ACC112 (cell line): ENCODE measurements around the gene ELOVL6.

Experiments
- H2AFZ ChIP-seq: fragments of 200-600 bp; sonication (generic); one replicate; pipeline ENCODE4 v1.6.0; 2017; ENCODE audit warnings: antibody characterized with exemption, low read length; ENCODE audit not compliant: unreplicated experiment
- H3K27ac ChIP-seq: fragments of 200-600 bp; sonication (generic); 2 replicates; pipeline ENCODE4 v1.5.1; 2014; ENCODE audit warnings: low read depth, mild to moderate bottlenecking, antibody characterized with exemption, low read length, moderate library complexity
- H3K27me3 ChIP-seq: fragments of 200-600 bp; sonication (generic); 2 replicates; pipeline ENCODE4 v1.6.1; 2014; ENCODE audit warnings: mild to moderate bottlenecking, antibody characterized with exemption, low read length, moderate library complexity, mixed read lengths; ENCODE audit not compliant: insufficient read depth
- H3K36me3 ChIP-seq: fragments of 200-600 bp; sonication (generic); 2 replicates; pipeline ENCODE4 v1.6.1; 2016; ENCODE audit warnings: mild to moderate bottlenecking, antibody characterized with exemption, low read length, moderate library complexity, mixed read lengths; ENCODE audit not compliant: insufficient read depth
- H3K4me1 ChIP-seq: fragments of 200-600 bp; sonication (generic); one replicate; pipeline ENCODE4 v1.6.1; 2016; ENCODE audit warnings: low read length, mixed read lengths; ENCODE audit not compliant: insufficient read depth, unreplicated experiment, control insufficient read depth
- H3K4me3 ChIP-seq: fragments of 200-600 bp; sonication (generic); 2 replicates; pipeline ENCODE4 v1.5.1; 2014; ENCODE audit warnings: mild to moderate bottlenecking, low read depth, low read length
- H3K79me2 ChIP-seq: fragments of 200-600 bp; sonication (generic); one replicate; pipeline ENCODE4 v1.6.0; 2016; ENCODE audit warnings: low read length; ENCODE audit not compliant: control insufficient read depth, unreplicated experiment, insufficient read depth

The ELOVL6 gene

GRCh38 chr4:110107866-110108265 is 90.5 kb downstream of the ELOVL6 start:
- H3K4me1 ChIP-seq = peaks cover 35% of the 10 kb centered on the region
- H3K27ac ChIP-seq = peak overlapping the region; percentile 94
- peaks cover 5% of the 10 kb centered on the region for H3K79me2 ChIP-seq
- H2AFZ ChIP-seq = no peak overlapping the region
- no peak overlapping the region for H3K4me3 ChIP-seq
- no peaks in the 10 kb centered on the region for H3K36me3 ChIP-seq
- no peaks in the 10 kb centered on the region for H3K27me3 ChIP-seq

GRCh38 chr4:110106931-110107296 is 91.5 kb downstream of the ELOVL6 start:
- Histone ChIP-seq H3K4me3 (peak overlapping the region; percentile 49), H3K4me1 (peaks cover 35% of the 10 kb centered on the region), H3K27me3 (no peaks in the 10 kb centered on the region), H2AFZ (no peak overlapping the region), H3K27ac (peak overlapping the region; percentile 94), H3K36me3 (no peaks in the 10 kb centered on the region; the same call in 1 of the 2 replicates), H3K79me2 (peaks cover 5% of the 10 kb centered on the region)

GRCh38 chr4:110104661-110105060 is 93.8 kb downstream of the ELOVL6 start:
- Histone ChIP-seq H3K79me2 (peaks cover 5% of the 10 kb centered on the region), H3K4me3 (no peak overlapping the region)

GRCh38 chr4:110099638-110100037 is 98.8 kb downstream of the ELOVL6 start:
- no peaks in the 10 kb centered on the region; the same call in 1 of the 2 replicates for H3K36me3 ChIP-seq
- peaks cover 8% of the 10 kb centered on the region for H3K4me1 ChIP-seq
- H3K79me2 ChIP-seq = no peaks in the 10 kb centered on the region
- no peak overlapping the region for H3K4me3 ChIP-seq
- H3K27ac ChIP-seq = no peak overlapping the region
- no peak overlapping the region for H2AFZ ChIP-seq
- H3K27me3 ChIP-seq = no peaks in the 10 kb centered on the region

More at GRCh38 chr4:110104661-110105060, 93.8 kb downstream of the ELOVL6 start:
- H3K27ac ChIP-seq = no peak overlapping the region
- no peaks in the 10 kb centered on the region for H3K27me3 ChIP-seq
- no peaks in the 10 kb centered on the region; the same call in 1 of the 2 replicates for H3K36me3 ChIP-seq
- no peak overlapping the region for H2AFZ ChIP-seq
- peaks cover 35% of the 10 kb centered on the region for H3K4me1 ChIP-seq

- H3K4me3 ChIP-seq = no peak overlapping the region
- peaks cover 17% of the 10 kb centered on the region for H3K4me1 ChIP-seq
- H2AFZ ChIP-seq = no peak overlapping the region
- no peaks in the 10 kb centered on the region for H3K27me3 ChIP-seq
- H3K36me3 ChIP-seq = no peaks in the 10 kb centered on the region
- H3K79me2 ChIP-seq = no peaks in the 10 kb centered on the region
- H3K27ac ChIP-seq = no peak overlapping the region
Observed at GRCh38 chr4:110096405-110096804, 102.0 kb downstream of the ELOVL6 start.

- H3K79me2 ChIP-seq = peaks cover 5% of the 10 kb centered on the region
- peak overlapping the region; percentile 92 for H3K27ac ChIP-seq
- no peak overlapping the region for H2AFZ ChIP-seq
- H3K4me3 ChIP-seq = no peak overlapping the region
- H3K4me1 ChIP-seq = peaks cover 54% of the 10 kb centered on the region
- no peaks in the 10 kb centered on the region for H3K36me3 ChIP-seq
- no peaks in the 10 kb centered on the region for H3K27me3 ChIP-seq
Observed at GRCh38 chr4:110092646-110093045, 105.8 kb downstream of the ELOVL6 start.

- Histone ChIP-seq H3K4me3 (peak overlapping the region; percentile 56), H3K4me1 (peaks cover 64% of the 10 kb centered on the region), H3K79me2 (peaks cover 5% of the 10 kb centered on the region), H2AFZ (peak overlapping the region; percentile 60), H3K36me3 (no peaks in the 10 kb centered on the region), H3K27ac (peak overlapping the region; percentile 92), H3K27me3 (no peaks in the 10 kb centered on the region)
Observed at GRCh38 chr4:110091434-110092140, 106.8 kb downstream of the ELOVL6 start.

- Histone ChIP-seq H3K79me2 (peaks cover 9% of the 10 kb centered on the region), H2AFZ (no peak overlapping the region), H3K4me3 (no peak overlapping the region), H3K27ac (peak overlapping the region; percentile 79; the same call in 1 of the 2 replicates), H3K4me1 (peaks cover 83% of the 10 kb centered on the region), H3K27me3 (no peaks in the 10 kb centered on the region), H3K36me3 (no peaks in the 10 kb centered on the region)
Observed at GRCh38 chr4:110088670-110089069, 109.7 kb downstream of the ELOVL6 start.

- Histone ChIP-seq H3K27ac (peak overlapping the region; percentile 79), H3K4me1 (peaks cover 74% of the 10 kb centered on the region), H3K79me2 (peaks cover 9% of the 10 kb centered on the region), H2AFZ (peak overlapping the region; percentile 35), H3K27me3 (no peaks in the 10 kb centered on the region), H3K4me3 (no peak overlapping the region), H3K36me3 (no peaks in the 10 kb centered on the region)
Observed at GRCh38 chr4:110087070-110087708, 111.2 kb downstream of the ELOVL6 start.

GRCh38 chr4:110085131-110085530 is 113.3 kb downstream of the ELOVL6 start:
- H3K36me3 ChIP-seq = no peaks in the 10 kb centered on the region

GRCh38 chr4:110084154-110084553 is 114.3 kb downstream of the ELOVL6 start:
- H3K4me1 ChIP-seq = peaks cover 45% of the 10 kb centered on the region
- H3K79me2 ChIP-seq = peaks cover 4% of the 10 kb centered on the region
- H2AFZ ChIP-seq = no peak overlapping the region
- H3K27me3 ChIP-seq = no peaks in the 10 kb centered on the region
- H3K4me3 ChIP-seq = no peak overlapping the region
- H3K27ac ChIP-seq = no peak overlapping the region
- no peaks in the 10 kb centered on the region for H3K36me3 ChIP-seq

More at GRCh38 chr4:110085131-110085530, 113.3 kb downstream of the ELOVL6 start:
- Histone ChIP-seq H3K79me2 (peaks cover 9% of the 10 kb centered on the region), H3K27ac (no peak overlapping the region), H2AFZ (no peak overlapping the region), H3K4me3 (no peak overlapping the region), H3K27me3 (no peaks in the 10 kb centered on the region), H3K4me1 (peaks cover 54% of the 10 kb centered on the region)
